OCI-LY7 (cell line): Measurements from ENCODE around the gene MTHFD2L. TPM values are rescaled to one million over a fixed set of nuclear protein-coding genes. Genes with fewer than 3 reads are reported as not detected.

Source experiments
- BruUV-seq: library from RNA; stranded (reverse); fragments of 400-500 nt; replicated peaks from 2 replicates; lab custom pipeline; 2021; lab: Mats Ljungman, UMichigan
- CTCF ChIA-PET: fragments of 300-600 bp; sonication (Branson Sonifier 250); formaldehyde crosslinking; loops from one replicate; lab custom pipeline; 2022; ENCODE audit warnings: antibody characterized with exemption; ENCODE audit not compliant: unreplicated experiment; lab: Charles Lee
- POLR2A ChIA-PET: fragments of 300-600 bp; sonication (Branson Sonifier 250); formaldehyde crosslinking; loops from one replicate; lab custom pipeline; 2022; ENCODE audit warnings: antibody characterized with exemption; lab: Charles Lee
- DNase-seq: peaks from one replicate; pipeline ENCODE4 v3.0.0-alpha.2; 2015; ENCODE audit warnings: low spot score
- H2AFZ ChIP-seq: fragments of 200-600 bp; sonication (generic), shearing (Covaris generic); 2 replicates; pipeline ENCODE4 v1.6.1; 2014; ENCODE audit warnings: mild to moderate bottlenecking, antibody characterized with exemption, low read length, moderate library complexity
- H3K27ac ChIP-seq: fragments of 200-600 bp; sonication (generic); 2 replicates; pipeline ENCODE4 v1.5.1; 2014; ENCODE audit warnings: mixed run types, low read depth, mild to moderate bottlenecking, moderate library complexity, low read length, inconsistent platforms; ENCODE audit not compliant: poor library complexity, severe bottlenecking
- H3K36me3 ChIP-seq: fragments of 200-600 bp; sonication (generic); 2 replicates; pipeline ENCODE4 v1.6.1; 2014; ENCODE audit warnings: mild to moderate bottlenecking, antibody characterized with exemption, low read length, moderate library complexity, mixed read lengths; ENCODE audit not compliant: insufficient read depth
- H3K4me1 ChIP-seq: fragments of 200-600 bp; sonication (generic); 2 replicates; pipeline ENCODE4 v1.5.1; 2014; ENCODE audit warnings: mild to moderate bottlenecking, low read length; ENCODE audit not compliant: insufficient read depth, poor library complexity, severe bottlenecking
- H3K4me2 ChIP-seq: fragments of 200-600 bp; sonication (generic); 2 replicates; pipeline ENCODE4 v1.6.1; 2014; ENCODE audit warnings: mild to moderate bottlenecking, low read length
- H3K4me3 ChIP-seq: fragments of 200-600 bp; sonication (generic); 2 replicates; pipeline ENCODE4 v1.5.1; 2014; ENCODE audit warnings: mild to moderate bottlenecking, low read depth, low read length; ENCODE audit not compliant: poor library complexity, severe bottlenecking
- H3K79me2 ChIP-seq: fragments of 200-600 bp; sonication (generic); 2 replicates; pipeline ENCODE4 v1.6.1; 2016; ENCODE audit warnings: low read depth, mild to moderate bottlenecking, low read length, moderate library complexity, mixed read lengths; ENCODE audit not compliant: insufficient read depth
- H3K9me2 ChIP-seq: fragments of 200-600 bp; sonication (generic); 2 replicates; pipeline ENCODE4 v1.6.1; 2016; ENCODE audit warnings: mild to moderate bottlenecking, low read length, mixed read lengths; ENCODE audit not compliant: insufficient read depth
- H3K9me3 ChIP-seq: fragments of 200-600 bp; sonication (generic); 2 replicates; pipeline ENCODE4 v1.6.1; 2014; ENCODE audit warnings: mild to moderate bottlenecking, mixed run types, low read length, mixed read lengths
- H4K20me1 ChIP-seq: fragments of 200-600 bp; sonication (generic); 2 replicates; pipeline ENCODE4 v1.6.1; 2014; ENCODE audit warnings: mild to moderate bottlenecking, antibody characterized with exemption, low read length, moderate library complexity, mixed read lengths; ENCODE audit not compliant: insufficient read depth
- CTCF ChIP-seq: fragments of 200-600 bp; sonication (generic); conservative IDR thresholded peaks from 2 replicates; pipeline ENCODE4 v1.5.1; 2014; ENCODE audit warnings: mild to moderate bottlenecking, antibody characterized with exemption, low read length, moderate library complexity, mixed read lengths
- EZH2phosphoT487 ChIP-seq: fragments of 200-600 bp; sonication (generic); IDR thresholded peaks from 2 replicates; pipeline ENCODE4 v1.6.1; 2018; ENCODE audit warnings: low read depth, borderline replicate concordance, mild to moderate bottlenecking, mixed run types, antibody characterized with exemption, low read length, moderate library complexity, mixed read lengths
- intact Hi-C: fragments of 100-400 bp; cut with micrococcal nuclease; formaldehyde crosslinking; loops from one replicate; pipeline ENCODE4 v1.10.0; 2022; ENCODE audit not compliant: unreplicated experiment
- total RNA-seq, 2 experiments: library from RNA; depleted of rRNA in 1 of 2; stranded (reverse); fragments of >200 nt in 1 of 2; shearing (Covaris generic) in 1 of 2; gene quantifications; 2 replicates each; pipeline ENCODE4 v1.2.3, GENCODE V29; 2014 to 2022

MTHFD2L gene
- total RNA-seq, 2 experiments from 2014 or later: 18.7 to 18.9 TPM

DNA sequence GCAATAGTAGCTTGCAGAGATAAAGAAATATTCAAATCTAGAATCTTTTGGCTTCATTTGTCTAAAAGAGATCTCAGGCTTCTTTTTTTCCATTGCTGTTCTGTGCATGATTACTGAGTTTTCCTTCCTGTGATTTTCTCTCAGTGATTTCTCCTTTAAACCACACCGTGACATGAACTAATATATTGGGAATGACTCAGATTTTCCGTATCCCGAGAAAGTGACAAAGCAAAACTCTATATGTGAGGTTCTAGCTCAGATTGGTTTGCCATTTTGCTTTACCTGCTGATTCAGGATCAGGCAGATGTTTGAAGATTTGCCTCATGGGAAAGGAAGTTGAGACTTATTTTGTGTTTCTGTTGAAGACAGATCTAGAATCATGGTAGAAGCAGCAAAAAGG is 59.4 kb downstream of the MTHFD2L start:
- Histone ChIP-seq H3K79me2 (no peaks in the 10 kb centered on the region), H3K4me1 (no peaks in the 10 kb centered on the region), H3K4me3 (no peak overlapping the region), H3K27ac (no peak overlapping the region), H3K4me2 (no peak overlapping the region), H3K9me2 (no peaks in the 10 kb centered on the region), H3K36me3 (no peaks in the 10 kb centered on the region), H2AFZ (no peak overlapping the region), H3K9me3 (no peaks in the 10 kb centered on the region), H4K20me1 (no peaks in the 10 kb centered on the region)
- ChIA-PET POLR2A (no interaction called here), CTCF (no interaction called here)
- TF ChIP-seq EZH2phosphoT487 (no peak), CTCF (no peak)
- intact Hi-C loops: no loop called here
- no peak for DNase-seq
- no TSS peak for BruUV-seq

DNA sequence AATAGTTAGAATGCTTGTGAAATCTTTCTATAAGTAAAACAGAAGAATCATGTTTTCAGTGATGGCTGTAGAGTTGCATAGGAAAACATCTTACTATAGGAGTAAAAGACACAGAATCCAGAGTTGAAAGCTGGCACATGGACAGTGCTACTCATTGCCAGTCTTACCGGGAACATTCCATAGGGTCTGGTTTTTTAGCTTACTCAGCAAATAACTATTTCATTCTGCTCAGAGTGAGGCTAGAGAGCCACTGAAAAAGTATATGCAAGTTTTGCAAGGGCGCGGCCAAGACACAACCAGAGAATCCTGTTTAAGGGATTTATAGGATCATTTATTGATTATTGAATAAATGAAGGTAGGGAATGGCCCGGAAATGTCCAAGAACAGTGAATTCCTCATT is 60.3 kb downstream of the MTHFD2L start:
- CTCF ChIA-PET: no interaction called here
- BruUV-seq: no TSS peak
- no peak for TF ChIP-seq EZH2phosphoT487
- TF ChIP-seq CTCF: no peak

GRCh38 chr4:74219240-74219639 is 61.3 kb downstream of the MTHFD2L start:
- Histone ChIP-seq H3K9me2 (no peaks in the 10 kb centered on the region), H3K27ac (no peak overlapping the region), H3K4me3 (no peak overlapping the region), H3K4me1 (no peaks in the 10 kb centered on the region), H3K36me3 (no peaks in the 10 kb centered on the region), H4K20me1 (no peaks in the 10 kb centered on the region), H3K9me3 (no peaks in the 10 kb centered on the region), H2AFZ (no peak overlapping the region), H3K79me2 (no peaks in the 10 kb centered on the region), H3K4me2 (no peak overlapping the region)
- POLR2A ChIA-PET: no interaction called here
- BruUV-seq: no TSS peak
- DNase-seq: no peak
- no peak for TF ChIP-seq CTCF
- TF ChIP-seq EZH2phosphoT487: no peak
- intact Hi-C loops: no loop called here
- CTCF ChIA-PET: no interaction called here

More for the DNA sequence above, 60.3 kb downstream of the MTHFD2L start:
- POLR2A ChIA-PET: interaction anchor here (1.0 kb wide), 1 partner anchor 20 kb away, joined by 4 read pairs; no protein-coding TSS in a partner anchor
- H3K4me2 ChIP-seq: no peak overlapping the region
- H3K9me2 ChIP-seq: no peaks in the 10 kb centered on the region
- H3K79me2 ChIP-seq: no peaks in the 10 kb centered on the region
- H3K4me1 ChIP-seq: no peaks in the 10 kb centered on the region
- no peaks in the 10 kb centered on the region for H3K9me3 ChIP-seq
- H3K36me3 ChIP-seq: no peaks in the 10 kb centered on the region
- intact Hi-C loops: no loop called here
- H2AFZ ChIP-seq: no peak overlapping the region
- H3K4me3 ChIP-seq: no peak overlapping the region
- DNase-seq: no peak
- H4K20me1 ChIP-seq: no peaks in the 10 kb centered on the region
- no peak overlapping the region for H3K27ac ChIP-seq
